ENCODE measurements around the gene B4GALT4.

- TF ChIP-seq EZH2 (IDR thresholded peaks at IDR 0.05; ENCODE audit: borderline replicate concordance, low read depth, low read length, severe bottlenecking) = no peak
- no peak for TF ChIP-seq CTCF (IDR thresholded peaks at IDR 0.05; ENCODE audit: extremely low read depth in 1 of 2, insufficient read depth in 1 of 2, low read depth in 1 of 2, low read length in 2 of 2)
Measured at GRCh38 chr3:119184796-119185570, 55.7 kb downstream of the B4GALT4 start.
